Measurements from ENCODE around the gene EIF3L. TPM values are rescaled to one million over a fixed set of nuclear protein-coding genes. Genes with fewer than 3 reads are reported as not detected.

The EIF3L gene
- total and polyA plus RNA-seq, 10 of the 15 experiments (the other 5 are each of a cell fraction or from before 2014, with no cell fraction given), result 294 to 1,037 (median 618) TPM

GRCh38 chr22:37815593-37815992 lies 33.6 kb upstream of the EIF3L start (continued):
- TF ChIP-seq MAX (IDR thresholded peaks at IDR 0.05; ENCODE audit: low read depth, low read length), result no peak
- TF ChIP-seq GABPA (IDR thresholded peaks at IDR 0.05; ENCODE audit: low read depth), result no peak

DNA sequence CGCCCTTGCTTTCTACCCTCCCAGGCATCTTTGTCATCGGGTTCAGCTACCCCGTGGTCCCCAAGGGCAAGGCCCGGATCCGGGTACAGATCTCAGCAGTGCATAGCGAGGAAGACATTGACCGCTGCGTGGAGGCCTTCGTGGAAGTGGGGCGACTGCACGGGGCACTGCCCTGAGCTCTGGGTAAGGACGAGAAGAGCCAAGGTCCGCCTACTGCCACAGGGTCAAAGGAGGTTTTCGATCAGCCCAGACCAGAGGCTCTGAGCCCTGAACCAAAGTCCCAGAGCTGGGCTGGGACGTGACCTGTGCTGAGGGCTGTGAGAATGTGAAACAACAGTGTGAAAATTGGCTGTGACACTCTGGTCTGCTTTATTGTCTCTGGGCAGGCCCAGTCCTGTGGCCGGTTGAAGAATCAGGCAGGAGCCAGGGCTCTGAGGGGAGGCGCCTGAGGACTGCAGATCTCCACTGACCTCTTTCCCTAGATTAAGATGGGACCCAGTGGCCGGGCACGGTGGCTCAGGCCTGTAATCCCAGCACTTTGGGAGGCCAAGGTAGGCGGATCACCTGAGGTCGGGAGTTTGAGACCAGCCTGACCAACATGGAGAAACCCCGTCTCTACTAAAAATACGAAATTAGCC lies 32.6 kb upstream of the EIF3L start:
- Histone ChIP-seq H3K27me3 (replicated peaks in 1 of 2; ENCODE audit: control insufficient read depth in 2 of 2, insufficient read depth in 2 of 2, low read length in 1 of 2) (peaks cover 0 to 2% of the 10 kb centered on the region in 2 experiments; a peak in 2 of 4 replicates), H3K79me2 (ENCODE audit: control insufficient read depth, insufficient read depth, low read length) (no peaks in the 10 kb centered on the region), H3K27ac (ENCODE audit: control insufficient read depth, insufficient read depth) (no peak overlapping the region), H3K9me3 (replicated peaks; ENCODE audit: control insufficient read depth, insufficient read depth, low read length) (no peaks in the 10 kb centered on the region), H3K4me2 (ENCODE audit: control insufficient read depth, insufficient read depth) (no peak overlapping the region), H3K36me3 (ENCODE audit: control insufficient read depth in 2 of 2, insufficient read depth in 2 of 2, low read length in 1 of 2) (no peaks in the 10 kb centered on the region), H4K20me1 (ENCODE audit: control insufficient read depth, insufficient read depth) (no peaks in the 10 kb centered on the region), H3K4me3 (no peak overlapping the region), H2AFZ (ENCODE audit: control insufficient read depth, low read depth, low read length) (no peak overlapping the region), H3K4me1 (ENCODE audit: control insufficient read depth, insufficient read depth, low read length) (peaks cover 10% of the 10 kb centered on the region), H3K9ac (ENCODE audit: control insufficient read depth, insufficient read depth, low read length) (no peak overlapping the region)
- FAIRE-seq, result no peak
- WGBS (ENCODE audit: insufficient coverage, insufficient replicate concordance, low lambda C conversion rate, missing lambda C conversion rate), result 64% methylated on average over 23 of the region's 23 CpGs
- CTCF ChIA-PET, result interaction anchor here (0.7 to 8.7 kb wide), 18 partner anchors 8 to 732 kb away, joined by 3 to 121 read pairs (median 4); partner anchors contain the start of genes ANKRD54 and GCAT
- RAD21 ChIA-PET (ENCODE audit: unreplicated experiment), result interaction anchor here (0.7 to 3.0 kb wide), 7 partner anchors 9 to 184 kb away, joined by 3 to 18 read pairs (median 5); partner anchors contain the start of genes GCAT and PDXP
- POLR2A ChIA-PET, result interaction anchor here (0.6 kb wide), 1 partner anchor 9 kb away, joined by 7 read pairs; the partner anchor contains the start of gene GCAT
- no peak for DNase-seq (ENCODE audit: low read depth, low spot score)
- ATAC-seq, result no peak
- intact Hi-C loops (cut with micrococcal nuclease; ENCODE audit: unreplicated experiment), result loop anchor here (1.0 to 5.0 kb wide), 3 partner anchors 47 to 149 kb away; no protein-coding TSS in a partner anchor
- no TSS peak for BruUV-seq (replicated peaks)
- SMC1A ChIA-PET (ENCODE audit: uncharacterized antibody, unreplicated experiment), result interaction anchor here (0.6 to 5.2 kb wide), 5 partner anchors 46 to 224 kb away, joined by 3 to 53 read pairs (median 4); no protein-coding TSS in a partner anchor
- in situ Hi-C loops (cut with MboI), result loop anchor here (5.0 kb wide), 2 partner anchors 46 to 146 kb away; no protein-coding TSS in a partner anchor
- TF ChIP-seq CEBPB (IDR thresholded peaks at IDR 0.05; ENCODE audit: borderline replicate concordance in 1 of 2, low read depth in 2 of 2, low read length in 2 of 2), result no peak
- no peak for TF ChIP-seq POU2F2 (IDR thresholded peaks at IDR 0.05; ENCODE audit: borderline replicate concordance, low read depth, low read length)
- no peak for TF ChIP-seq PML (IDR thresholded peaks at IDR 0.05; ENCODE audit: low read length)
- TF ChIP-seq NR2C1 (IDR thresholded peaks at IDR 0.05), result no peak
- TF ChIP-seq EZH2 (IDR thresholded peaks at IDR 0.05; ENCODE audit: borderline replicate concordance, control insufficient read depth, low read depth, low read length), result no peak
- TF ChIP-seq USF1 (IDR thresholded peaks at IDR 0.05; ENCODE audit: borderline replicate concordance, extremely low read length, insufficient read depth, low read depth, low read length), result no peak
- no peak for TF ChIP-seq HCFC1 (IDR thresholded peaks at IDR 0.05; ENCODE audit: low read length)
- TF ChIP-seq FOS (IDR thresholded peaks at IDR 0.05; ENCODE audit: borderline replicate concordance, extremely low read depth, insufficient read length), result no peak
- no peak for TF ChIP-seq CEBPZ (IDR thresholded peaks at IDR 0.05; ENCODE audit: low read depth, low read length)
- TF ChIP-seq MYB (IDR thresholded peaks at IDR 0.05; ENCODE audit: borderline replicate concordance, low read depth, low read length), result no peak
- TF ChIP-seq CHD1 (IDR thresholded peaks at IDR 0.05; ENCODE audit: low read depth, low read length), result no peak
- TF ChIP-seq ESRRA (IDR thresholded peaks at IDR 0.05; ENCODE audit: low read length), result no peak
